Measurements from ENCODE around the gene CHCHD4.

The CHCHD4 gene

DNA sequence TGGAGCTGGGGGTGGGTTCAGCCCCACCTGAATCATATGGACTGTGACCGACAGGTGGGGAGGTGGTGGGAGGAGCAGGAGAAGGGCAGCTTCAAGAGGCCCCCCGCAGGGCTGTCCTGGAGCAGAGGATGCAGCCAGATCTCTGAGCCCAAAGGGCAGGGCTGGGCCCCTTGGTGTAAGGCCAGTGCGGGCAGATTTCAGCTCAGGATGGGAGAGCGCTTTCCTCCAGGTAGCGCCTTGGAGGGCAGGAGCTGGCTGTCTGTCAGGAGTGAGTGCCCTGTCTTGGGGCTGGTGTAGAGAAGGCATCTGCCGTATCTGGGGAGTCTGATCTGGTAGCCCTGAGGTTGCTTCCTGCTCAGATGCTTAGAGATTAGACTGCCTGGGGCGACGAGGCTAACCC, 7.5 kb upstream of the CHCHD4 start:
- Mint-ChIP-seq H3K9me3 (no peaks in the 10 kb centered on the region), H3K4me3 (no peak overlapping the region), H3K36me3 (ENCODE audit: low read depth) (peaks cover 61% of the 10 kb centered on the region), H3K27me3 (ENCODE audit: low read depth, poor library complexity) (peaks cover 3% of the 10 kb centered on the region), H3K27ac (no peak overlapping the region), H3K4me1 (peaks cover 5% of the 10 kb centered on the region)
- DNase-seq, result no peak
- TF ChIP-seq, protein P1, sequence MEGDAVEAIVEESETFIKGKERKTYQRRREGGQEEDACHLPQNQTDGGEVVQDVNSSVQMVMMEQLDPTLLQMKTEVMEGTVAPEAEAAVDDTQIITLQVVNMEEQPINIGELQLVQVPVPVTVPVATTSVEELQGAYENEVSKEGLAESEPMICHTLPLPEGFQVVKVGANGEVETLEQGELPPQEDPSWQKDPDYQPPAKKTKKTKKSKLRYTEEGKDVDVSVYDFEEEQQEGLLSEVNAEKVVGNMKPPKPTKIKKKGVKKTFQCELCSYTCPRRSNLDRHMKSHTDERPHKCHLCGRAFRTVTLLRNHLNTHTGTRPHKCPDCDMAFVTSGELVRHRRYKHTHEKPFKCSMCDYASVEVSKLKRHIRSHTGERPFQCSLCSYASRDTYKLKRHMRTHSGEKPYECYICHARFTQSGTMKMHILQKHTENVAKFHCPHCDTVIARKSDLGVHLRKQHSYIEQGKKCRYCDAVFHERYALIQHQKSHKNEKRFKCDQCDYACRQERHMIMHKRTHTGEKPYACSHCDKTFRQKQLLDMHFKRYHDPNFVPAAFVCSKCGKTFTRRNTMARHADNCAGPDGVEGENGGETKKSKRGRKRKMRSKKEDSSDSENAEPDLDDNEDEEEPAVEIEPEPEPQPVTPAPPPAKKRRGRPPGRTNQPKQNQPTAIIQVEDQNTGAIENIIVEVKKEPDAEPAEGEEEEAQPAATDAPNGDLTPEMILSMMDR (IDR thresholded peaks at IDR 0.05), result no peak

DNA sequence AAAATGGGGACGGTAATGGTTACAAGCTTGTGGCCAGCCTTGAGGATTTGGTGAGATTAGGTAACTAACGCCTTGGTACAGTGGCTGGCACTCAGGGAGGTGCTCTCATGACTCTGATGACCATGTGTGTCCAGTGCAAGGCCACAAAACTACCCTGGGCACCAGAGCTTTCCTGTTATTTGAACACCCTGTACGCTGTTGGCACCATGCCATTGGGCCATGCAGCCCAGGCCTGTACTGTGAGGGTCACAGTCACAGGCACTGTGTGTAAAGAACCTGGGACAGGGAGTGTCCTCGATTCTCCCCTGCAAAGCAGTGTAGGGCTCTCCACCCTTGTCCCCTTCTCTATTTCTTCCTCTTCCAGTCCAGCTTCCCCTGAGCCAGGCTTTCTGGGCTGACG, 6.5 kb upstream of the CHCHD4 start:
- no peak overlapping the region for H3K27ac Mint-ChIP-seq
- H3K36me3 Mint-ChIP-seq (ENCODE audit: low read depth), result peaks cover 60% of the 10 kb centered on the region
- TF ChIP-seq, protein P1 (IDR thresholded peaks at IDR 0.05), result no peak
- no peak overlapping the region for H3K4me3 Mint-ChIP-seq
- H3K9me3 Mint-ChIP-seq, result no peaks in the 10 kb centered on the region
- peaks cover 14% of the 10 kb centered on the region for H3K4me1 Mint-ChIP-seq
- no peak for DNase-seq
- peaks cover 3% of the 10 kb centered on the region for H3K27me3 Mint-ChIP-seq (ENCODE audit: low read depth, poor library complexity)

DNA sequence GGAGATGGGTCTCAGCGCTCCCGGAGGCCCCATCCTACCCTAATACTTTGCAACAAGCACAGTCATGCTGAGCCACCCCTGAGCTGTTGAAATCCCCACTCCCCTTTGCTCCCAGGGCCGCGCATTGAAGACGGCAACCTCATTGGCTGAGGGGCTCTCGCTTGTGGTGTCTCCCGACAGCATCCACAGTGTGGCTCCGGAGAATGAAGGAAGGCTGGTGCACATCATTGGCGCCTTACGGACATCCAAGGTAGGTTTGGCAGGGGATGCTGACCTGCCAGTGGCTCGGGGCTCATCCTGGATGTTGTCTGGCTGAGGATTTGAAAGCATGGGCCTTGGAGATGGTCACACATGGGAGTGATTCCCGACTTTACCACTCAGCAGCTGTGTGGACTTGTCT, 6.0 kb upstream of the CHCHD4 start:
- Mint-ChIP-seq H3K9me3 (no peaks in the 10 kb centered on the region), H3K27me3 (ENCODE audit: low read depth, poor library complexity) (peaks cover 3% of the 10 kb centered on the region), H3K4me1 (peaks cover 18% of the 10 kb centered on the region), H3K27ac (no peak overlapping the region), H3K4me3 (no peak overlapping the region), H3K36me3 (ENCODE audit: low read depth) (peaks cover 55% of the 10 kb centered on the region)
- DNase-seq, result no peak
- TF ChIP-seq, protein P1 (IDR thresholded peaks at IDR 0.05), result no peak

DNA sequence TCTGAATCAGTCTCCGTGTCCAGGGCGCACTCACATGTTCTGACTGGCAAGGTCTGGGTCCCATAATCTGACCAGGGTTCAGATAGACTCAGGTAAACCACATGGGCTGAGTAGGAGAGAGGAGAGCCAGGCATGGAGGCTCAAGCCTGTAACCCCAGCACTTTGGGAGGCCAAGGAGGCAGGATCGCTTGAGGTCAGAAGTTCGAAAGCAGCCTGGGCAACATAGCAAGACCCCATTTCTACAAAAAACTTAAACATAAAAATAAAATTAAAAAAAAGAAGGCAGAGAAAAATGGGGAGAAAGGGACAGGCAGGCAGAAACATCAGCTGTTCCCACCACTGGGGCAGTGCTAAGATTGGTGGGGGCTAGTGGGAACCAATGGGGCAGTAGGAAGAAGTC, 5.6 kb upstream of the CHCHD4 start:
- Mint-ChIP-seq H3K4me3 (no peak overlapping the region), H3K27me3 (ENCODE audit: low read depth, poor library complexity) (peaks cover 3% of the 10 kb centered on the region), H3K36me3 (ENCODE audit: low read depth) (peaks cover 54% of the 10 kb centered on the region), H3K27ac (no peak overlapping the region), H3K4me1 (peaks cover 22% of the 10 kb centered on the region), H3K9me3 (no peaks in the 10 kb centered on the region)
- no peak for DNase-seq
- TF ChIP-seq, protein P1 (IDR thresholded peaks at IDR 0.05), result no peak

DNA sequence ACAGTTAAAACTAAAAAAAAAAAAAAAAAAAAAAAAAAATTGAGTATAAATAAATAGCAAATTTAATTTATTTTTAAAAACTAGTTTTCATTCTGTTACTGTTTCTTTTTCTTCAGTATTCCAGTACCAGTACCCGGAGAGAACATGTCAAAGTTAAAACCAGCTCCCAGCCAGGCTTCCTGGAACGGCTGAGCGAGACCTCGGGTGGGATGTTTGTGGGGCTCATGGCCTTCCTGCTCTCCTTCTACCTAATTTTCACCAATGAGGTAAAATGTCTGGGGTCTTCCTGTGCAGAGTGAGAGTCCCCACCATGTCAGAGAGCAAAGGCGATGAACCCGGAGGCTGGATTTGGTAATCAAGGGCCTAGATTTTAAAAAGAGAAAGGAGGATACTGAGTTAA, 4.6 kb upstream of the CHCHD4 start:
- Mint-ChIP-seq H3K27me3 (ENCODE audit: low read depth, poor library complexity) (peaks cover 3% of the 10 kb centered on the region), H3K9me3 (no peaks in the 10 kb centered on the region), H3K4me3 (no peak overlapping the region), H3K4me1 (peaks cover 22% of the 10 kb centered on the region), H3K27ac (no peak overlapping the region), H3K36me3 (ENCODE audit: low read depth) (peaks cover 54% of the 10 kb centered on the region)
- no peak for DNase-seq
- TF ChIP-seq, protein P1 (IDR thresholded peaks at IDR 0.05), result no peak

DNA sequence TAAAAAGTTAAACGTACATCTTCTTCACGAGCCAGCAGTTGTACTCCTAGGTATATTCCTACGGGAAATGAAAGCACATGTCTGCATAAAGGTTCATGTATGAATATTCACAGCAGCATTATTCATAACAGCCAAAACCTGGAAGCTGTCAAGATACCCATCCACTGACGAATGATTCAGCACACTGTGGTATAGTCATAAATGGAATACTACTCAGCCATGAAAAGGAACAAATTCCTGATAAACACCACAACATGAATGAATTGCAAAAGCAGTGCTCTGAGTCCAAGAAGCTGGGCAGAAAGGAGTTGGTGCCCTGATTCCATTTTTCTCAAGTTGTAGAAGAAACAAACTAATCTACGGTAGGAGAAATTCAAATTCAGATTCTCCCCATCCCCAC, 4.1 kb upstream of the CHCHD4 start:
- no peak for DNase-seq
- Mint-ChIP-seq H3K36me3 (ENCODE audit: low read depth) (peaks cover 54% of the 10 kb centered on the region), H3K9me3 (no peaks in the 10 kb centered on the region), H3K27ac (no peak overlapping the region), H3K27me3 (ENCODE audit: low read depth, poor library complexity) (peaks cover 3% of the 10 kb centered on the region), H3K4me3 (no peak overlapping the region), H3K4me1 (peaks cover 26% of the 10 kb centered on the region)
- TF ChIP-seq, protein P1 (IDR thresholded peaks at IDR 0.05), result no peak
